Liver (tissue), 3 donors: ENCODE results near the gene SHTN1.
A peak's percentile ranks its signal among the peaks of the same experiment; 100 is the strongest.

Source experiments
- ATF3 ChIP-seq: IDR thresholded peaks from 2 replicates; pipeline ENCODE4 v1.6.1; 2016; ENCODE audit warnings: antibody characterized with exemption
- CTCF ChIP-seq: fragments of 150-350 bp; IDR thresholded peaks from 2 replicates; pipeline ENCODE4 v1.5.1; 2017; ENCODE audit warnings: improper control_type of control experiment, low read depth, low read length; ENCODE audit not compliant: missing input control
- GABPA ChIP-seq, 2 donors: IDR thresholded peaks in 1 of 2; conservative IDR thresholded peaks in 1 of 2; 2 replicates each; pipeline ENCODE4 v1.6.1; 2016; ENCODE audit warnings: antibody characterized with exemption in 2 of 2, mild to moderate bottlenecking in 1 of 2, moderate library complexity in 1 of 2
- HNF4A ChIP-seq, 2 donors: conservative IDR thresholded peaks; 2 replicates each; pipeline ENCODE4 v1.6.1; 2016; ENCODE audit warnings: antibody characterized with exemption in 2 of 2, mild to moderate bottlenecking in 2 of 2
- JUND ChIP-seq, 2 donors: IDR thresholded peaks; 2 replicates each; pipeline ENCODE4 v1.6.1; 2016; ENCODE audit warnings: antibody characterized with exemption in 2 of 2
- NR2F2 ChIP-seq: IDR thresholded peaks from 2 replicates; pipeline ENCODE4 v1.6.1; 2016; ENCODE audit warnings: antibody characterized with exemption
- RAD21 ChIP-seq, 2 donors: IDR thresholded peaks; 2 replicates each; pipeline ENCODE4 v1.6.1; 2016; ENCODE audit warnings: antibody characterized with exemption in 2 of 2, mild to moderate bottlenecking in 2 of 2
- REST ChIP-seq: IDR thresholded peaks from 2 replicates; pipeline ENCODE4 v1.6.1; 2016; ENCODE audit warnings: antibody characterized with exemption, mild to moderate bottlenecking
- RXRA ChIP-seq, 2 donors: IDR thresholded peaks; 2 replicates each; pipeline ENCODE4 v1.6.1; 2017 to 2018; ENCODE audit warnings: antibody characterized with exemption in 2 of 2, mild to moderate bottlenecking in 1 of 2
- TAF1 ChIP-seq: conservative IDR thresholded peaks from 2 replicates; pipeline ENCODE4 v1.6.1; 2016; ENCODE audit warnings: antibody characterized with exemption, mild to moderate bottlenecking
- YY1 ChIP-seq: IDR thresholded peaks from 2 replicates; pipeline ENCODE4 v1.6.1; 2016; ENCODE audit warnings: antibody characterized with exemption, mild to moderate bottlenecking
- ZBTB33 ChIP-seq: IDR thresholded peaks from 2 replicates; pipeline ENCODE4 v1.6.1; 2016; ENCODE audit warnings: antibody characterized with exemption
- donor health status: healthy.
- donor health status: healthy.

GRCh38 chr10:117005026-117005526, at the start of gene SHTN1:
- no peak for TF ChIP-seq CTCF
- TF ChIP-seq GABPA (IDR thresholded peaks at IDR 0.05 in 1 of 2, conservative IDR thresholded peaks at IDR 0.05 in 1 of 2): no peak
- no peak for TF ChIP-seq TAF1
- TF ChIP-seq ATF3: peak; percentile 41
- TF ChIP-seq ZBTB33: no peak
- no peak for TF ChIP-seq NR2F2
- no peak for TF ChIP-seq HNF4A (conservative IDR thresholded peaks at IDR 0.05)
- TF ChIP-seq RXRA (IDR thresholded peaks at IDR 0.05): no peak
- peak; percentile 71 to 79 for TF ChIP-seq JUND (IDR thresholded peaks at IDR 0.05)
- peak; percentile 31 for TF ChIP-seq YY1
- TF ChIP-seq REST: no peak
- TF ChIP-seq RAD21 (IDR thresholded peaks at IDR 0.05): no peak
